ENCODE data around the gene GCAT.

GCAT gene

DNA sequence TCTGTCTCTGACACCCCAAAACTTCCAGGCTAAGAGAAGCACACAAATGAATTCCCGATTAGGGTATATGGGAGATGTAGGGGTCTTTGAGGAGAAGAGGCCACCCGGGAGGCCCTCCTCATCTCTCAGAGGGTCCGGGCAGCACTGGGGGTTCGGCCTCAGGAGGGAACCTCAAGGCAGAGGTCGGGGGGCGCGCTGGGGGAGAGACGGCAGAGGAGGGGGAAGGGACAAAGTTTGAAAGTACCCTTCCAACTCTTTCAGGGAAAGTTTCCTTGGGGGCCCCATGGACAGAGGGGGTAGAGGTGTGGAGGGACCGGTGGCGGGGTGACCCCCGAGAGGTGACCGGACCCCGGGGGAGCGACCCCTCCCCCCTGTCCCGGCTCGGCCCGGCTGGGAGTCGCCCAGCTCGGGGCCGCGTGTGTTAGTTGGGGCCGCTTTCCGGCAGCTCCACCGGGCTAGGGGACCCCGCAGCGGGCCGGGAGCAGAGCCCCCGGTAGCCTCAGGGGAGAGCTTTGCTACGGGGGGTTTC is 3.3 kb upstream of the GCAT start:
- H3K27me3 ChIP-seq (ENCODE audit: insufficient read depth, low read depth, severe bottlenecking): peaks cover 8% of the 10 kb centered on the region

DNA sequence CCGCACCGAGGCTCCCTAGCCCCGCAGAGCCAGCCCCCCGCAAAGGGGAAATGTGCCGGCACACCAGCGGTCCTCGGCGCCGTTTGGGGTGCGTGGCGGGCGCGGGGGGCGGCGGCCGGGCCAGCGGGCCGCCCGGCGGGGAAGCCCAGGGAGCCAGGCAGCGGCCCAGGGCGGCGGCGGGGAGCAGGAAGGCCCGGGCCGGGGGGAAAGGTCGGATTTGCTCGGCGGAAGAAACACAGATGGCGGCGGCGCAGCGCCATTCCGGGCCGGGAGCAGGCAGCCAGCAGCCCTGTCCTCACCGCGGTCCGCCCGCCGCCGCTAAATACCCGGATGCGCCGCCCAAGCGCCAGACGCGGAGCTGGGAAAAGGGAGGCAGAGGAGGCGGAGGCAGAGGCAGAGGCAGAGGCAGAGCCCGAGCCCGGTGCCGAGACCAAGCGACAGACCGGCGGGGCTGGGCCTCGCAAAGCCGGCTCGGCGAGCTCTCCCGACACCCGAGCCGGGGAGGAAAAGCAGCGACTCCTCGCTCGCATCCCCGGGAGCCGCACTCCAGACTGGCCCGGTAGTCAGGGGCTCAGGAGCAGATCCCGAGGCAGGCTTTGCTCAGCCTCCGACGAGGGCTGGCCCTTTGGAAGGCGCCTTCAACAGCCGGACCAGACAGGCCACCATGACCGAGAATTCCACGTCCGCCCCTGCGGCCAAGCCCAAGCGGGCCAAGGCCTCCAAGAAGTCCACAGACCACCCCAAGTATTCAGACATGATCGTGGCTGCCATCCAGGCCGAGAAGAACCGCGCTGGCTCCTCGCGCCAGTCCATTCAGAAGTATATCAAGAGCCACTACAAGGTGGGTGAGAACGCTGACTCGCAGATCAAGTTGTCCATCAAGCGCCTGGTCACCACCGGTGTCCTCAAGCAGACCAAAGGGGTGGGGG is 2.6 kb upstream of the GCAT start:
- Histone ChIP-seq H3K27ac (peak overlapping the region; percentile 70), H3K4me3 (ENCODE audit: low read depth, low read length) (peak overlapping the region; percentile 53), H3K27me3 (ENCODE audit: insufficient read depth, low read depth, severe bottlenecking) (peaks cover 8% of the 10 kb centered on the region), H3K9me3 (ENCODE audit: severe bottlenecking) (no peaks in the 10 kb centered on the region), H3K36me3 (no peaks in the 10 kb centered on the region)
- TF ChIP-seq, protein P1, sequence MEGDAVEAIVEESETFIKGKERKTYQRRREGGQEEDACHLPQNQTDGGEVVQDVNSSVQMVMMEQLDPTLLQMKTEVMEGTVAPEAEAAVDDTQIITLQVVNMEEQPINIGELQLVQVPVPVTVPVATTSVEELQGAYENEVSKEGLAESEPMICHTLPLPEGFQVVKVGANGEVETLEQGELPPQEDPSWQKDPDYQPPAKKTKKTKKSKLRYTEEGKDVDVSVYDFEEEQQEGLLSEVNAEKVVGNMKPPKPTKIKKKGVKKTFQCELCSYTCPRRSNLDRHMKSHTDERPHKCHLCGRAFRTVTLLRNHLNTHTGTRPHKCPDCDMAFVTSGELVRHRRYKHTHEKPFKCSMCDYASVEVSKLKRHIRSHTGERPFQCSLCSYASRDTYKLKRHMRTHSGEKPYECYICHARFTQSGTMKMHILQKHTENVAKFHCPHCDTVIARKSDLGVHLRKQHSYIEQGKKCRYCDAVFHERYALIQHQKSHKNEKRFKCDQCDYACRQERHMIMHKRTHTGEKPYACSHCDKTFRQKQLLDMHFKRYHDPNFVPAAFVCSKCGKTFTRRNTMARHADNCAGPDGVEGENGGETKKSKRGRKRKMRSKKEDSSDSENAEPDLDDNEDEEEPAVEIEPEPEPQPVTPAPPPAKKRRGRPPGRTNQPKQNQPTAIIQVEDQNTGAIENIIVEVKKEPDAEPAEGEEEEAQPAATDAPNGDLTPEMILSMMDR (IDR thresholded peaks at IDR 0.05; ENCODE audit: low read depth, low read length): no peak
- DNase-seq: peak; percentile 93

More for the DNA sequence above, 3.3 kb upstream of the GCAT start:
- Histone ChIP-seq H3K9me3 (ENCODE audit: severe bottlenecking) (no peaks in the 10 kb centered on the region), H3K4me3 (ENCODE audit: low read depth, low read length) (peak overlapping the region; percentile 53), H3K36me3 (no peaks in the 10 kb centered on the region), H3K27ac (peak overlapping the region; percentile 70)
- TF ChIP-seq, protein P1 (IDR thresholded peaks at IDR 0.05; ENCODE audit: low read depth, low read length): no peak
- no peak for DNase-seq

DNA sequence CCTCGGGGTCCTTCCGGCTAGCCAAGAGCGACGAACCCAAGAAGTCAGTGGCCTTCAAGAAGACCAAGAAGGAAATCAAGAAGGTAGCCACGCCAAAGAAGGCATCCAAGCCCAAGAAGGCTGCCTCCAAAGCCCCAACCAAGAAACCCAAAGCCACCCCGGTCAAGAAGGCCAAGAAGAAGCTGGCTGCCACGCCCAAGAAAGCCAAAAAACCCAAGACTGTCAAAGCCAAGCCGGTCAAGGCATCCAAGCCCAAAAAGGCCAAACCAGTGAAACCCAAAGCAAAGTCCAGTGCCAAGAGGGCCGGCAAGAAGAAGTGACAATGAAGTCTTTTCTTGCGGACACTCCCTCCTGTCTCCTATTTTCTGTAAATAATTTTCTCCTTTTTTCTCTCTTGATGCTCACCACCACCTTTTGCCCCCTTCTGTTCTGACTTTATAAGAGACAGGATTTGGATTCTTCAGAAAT is 1.9 kb upstream of the GCAT start:
- Histone ChIP-seq H3K27ac (no peak overlapping the region; the same call in 1 of the 2 replicates), H3K27me3 (ENCODE audit: insufficient read depth, low read depth, severe bottlenecking) (peaks cover 8% of the 10 kb centered on the region), H3K36me3 (no peaks in the 10 kb centered on the region), H3K9me3 (ENCODE audit: severe bottlenecking) (no peaks in the 10 kb centered on the region), H3K4me3 (ENCODE audit: low read depth, low read length) (peak overlapping the region; percentile 53)
- no peak for DNase-seq
- TF ChIP-seq, protein P1 (IDR thresholded peaks at IDR 0.05; ENCODE audit: low read depth, low read length): no peak

DNA sequence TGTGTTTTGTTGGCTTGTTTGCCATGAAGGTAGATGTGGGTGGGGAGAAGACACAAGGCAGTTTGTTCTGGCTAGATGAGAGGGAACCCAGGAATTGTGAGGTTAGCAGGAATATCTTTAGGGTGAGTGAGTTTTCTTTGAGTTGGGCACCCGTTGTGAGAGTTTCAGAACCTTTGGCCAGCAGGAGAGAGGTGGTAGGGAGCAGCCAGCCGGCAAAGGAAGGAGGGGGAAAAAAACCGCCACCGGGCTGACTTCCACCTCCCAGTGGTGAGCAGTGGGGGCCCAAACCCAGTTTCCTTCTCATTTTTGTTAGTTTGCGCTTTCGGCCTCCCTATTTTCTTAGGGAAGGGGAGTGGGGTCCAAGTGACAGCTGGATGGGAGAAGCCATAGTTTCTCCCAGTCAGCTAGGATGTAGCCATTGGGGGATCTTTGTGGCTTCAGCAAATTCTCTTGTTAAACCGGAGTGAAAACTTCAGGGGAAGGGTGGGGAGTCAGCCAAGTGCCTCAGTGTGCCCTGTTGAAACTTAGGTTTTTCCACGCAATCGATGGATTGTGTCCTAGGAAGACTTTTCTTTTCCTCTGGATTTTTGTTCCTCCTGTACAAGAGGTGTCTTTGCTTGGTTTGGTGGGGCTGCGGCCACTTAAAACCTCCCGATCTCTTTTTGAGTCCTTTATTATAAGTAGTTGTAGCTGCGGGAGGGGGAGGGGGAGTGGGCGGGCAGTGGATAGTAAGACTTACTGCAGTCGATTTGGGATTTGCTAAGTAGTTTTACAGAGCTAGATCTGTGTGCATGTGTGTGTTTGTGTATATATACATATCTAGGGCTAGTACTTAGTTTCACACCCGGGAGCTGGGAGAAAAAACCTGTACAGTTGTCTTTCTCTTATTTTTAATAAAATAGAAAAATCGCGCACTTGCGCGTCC is 1.1 kb upstream of the GCAT start:
- Histone ChIP-seq H3K27ac (no peak overlapping the region), H3K27me3 (ENCODE audit: insufficient read depth, low read depth, severe bottlenecking) (peaks cover 8% of the 10 kb centered on the region), H3K4me3 (ENCODE audit: low read depth, low read length) (peak overlapping the region; percentile 53), H3K36me3 (no peaks in the 10 kb centered on the region), H3K9me3 (ENCODE audit: severe bottlenecking) (no peaks in the 10 kb centered on the region)
- no peak for DNase-seq
- TF ChIP-seq, protein P1 (IDR thresholded peaks at IDR 0.05; ENCODE audit: low read depth, low read length): no peak

DNA sequence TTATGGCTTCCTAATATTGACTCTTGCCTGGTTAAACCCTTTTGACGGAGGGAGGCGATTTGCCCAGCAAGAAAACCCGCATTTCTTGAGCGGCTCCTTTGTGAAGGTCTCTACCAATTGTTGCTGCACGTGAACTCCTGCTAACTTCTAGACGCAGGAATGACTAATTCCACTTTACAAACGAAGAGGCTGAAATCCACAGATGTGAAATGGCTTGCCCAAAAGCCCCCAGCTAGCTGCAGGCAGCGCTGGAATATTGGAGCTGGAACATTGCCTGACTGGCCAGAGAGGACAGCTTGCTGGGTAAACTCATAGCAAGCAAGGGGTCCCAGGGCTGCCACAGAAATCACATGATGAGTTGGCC is 542 bp downstream of the GCAT start:
- no peak for DNase-seq
- Histone ChIP-seq H3K27me3 (ENCODE audit: insufficient read depth, low read depth, severe bottlenecking) (peaks cover 8% of the 10 kb centered on the region), H3K27ac (no peak overlapping the region)

More for the DNA sequence above, 542 bp downstream of the GCAT start:
- Histone ChIP-seq H3K9me3 (ENCODE audit: severe bottlenecking) (no peaks in the 10 kb centered on the region), H3K36me3 (no peaks in the 10 kb centered on the region), H3K4me3 (ENCODE audit: low read depth, low read length) (peak overlapping the region; percentile 53)
- TF ChIP-seq, protein P1 (IDR thresholded peaks at IDR 0.05; ENCODE audit: low read depth, low read length): no peak

Measured in WERI-Rb-1 (cell line).